ENCODE data around the gene MAP4.

Gene MAP4

GRCh38 chr3:48034000-48034516 is 17.8 kb upstream of the MAP4 start (continued):
- TF ChIP-seq ZNF518A (tag by site-specific recombination; conservative IDR thresholded peaks at IDR 0.05; ENCODE audit: low read depth), result no peak; the same call in 1 of the 2 replicates
- no peak for TF ChIP-seq HOXD13 (CRISPR knock-in tag; IDR thresholded peaks at IDR 0.05; ENCODE audit: borderline replicate concordance)
- no peak for TF ChIP-seq GLI4 (tag by site-specific recombination; IDR thresholded peaks at IDR 0.05)
- TF ChIP-seq EGR2 (tag by site-specific recombination; IDR thresholded peaks at IDR 0.05; ENCODE audit: low read depth), result no peak
- no peak for TF ChIP-seq ELK4 (IDR thresholded peaks at IDR 0.05; ENCODE audit: borderline replicate concordance, low read depth, low read length)
- TF ChIP-seq GFI1B (tag by site-specific recombination; IDR thresholded peaks at IDR 0.05), result 0 out of 2 replicates have a peak, but pooled peaks have one; percentile 7
- no peak for TF ChIP-seq ZNF624 (tag by site-specific recombination; IDR thresholded peaks at IDR 0.05)
- peak; percentile 26; the same call in 1 of the 2 replicates for TF ChIP-seq PRDM10 (tag by site-specific recombination; IDR thresholded peaks at IDR 0.05)
- 0 out of 2 replicates have a peak, but pooled peaks have one; percentile 14 for TF ChIP-seq ZNF610 (tag by site-specific recombination; IDR thresholded peaks at IDR 0.05; ENCODE audit: borderline replicate concordance)
- TF ChIP-seq OVOL3 (tag by site-specific recombination; IDR thresholded peaks at IDR 0.05), result peak; percentile 83; the same call in 1 of the 2 replicates
- 0 out of 2 replicates have a peak, but pooled peaks have one; percentile 53 for TF ChIP-seq ZBTB17 (tag by site-specific recombination; IDR thresholded peaks at IDR 0.05)
- no peak for TF ChIP-seq ZNF548 (tag by site-specific recombination; IDR thresholded peaks at IDR 0.05)
- no peak for TF ChIP-seq ZNF221 (tag by site-specific recombination; IDR thresholded peaks at IDR 0.05; ENCODE audit: borderline replicate concordance)
- TF ChIP-seq ZNF133 (tag by site-specific recombination; IDR thresholded peaks at IDR 0.05), result no peak
- TF ChIP-seq ZNF214 (tag by site-specific recombination; IDR thresholded peaks at IDR 0.05; ENCODE audit: borderline replicate concordance), result no peak
- peak; percentile 96 for TF ChIP-seq ZNF843 (tag by site-specific recombination; IDR thresholded peaks at IDR 0.05)
- TF ChIP-seq ZNF837 (tag by site-specific recombination; IDR thresholded peaks at IDR 0.05), result no peak
- TF ChIP-seq ZNF280C (tag by site-specific recombination; IDR thresholded peaks at IDR 0.05), result no peak

All from HEK293 (cell line).